Stimulated activated CD4-positive, alpha-beta T cell treated with anti-CD3 and anti-CD28 coated beads, Interleukin-4, amount 100 ng/mL, for 48 hours (primary cell): Measurements from ENCODE around the gene NUFIP2.
"Not testable (repeated sequence)": the region's sequence is repeated elsewhere in the genome, so short reads cannot be mapped to it uniquely, and the experiment has no call there.

Experiments used
- DNase-seq, 2 donors: peaks; one replicate each; pipeline ENCODE4 v3.0.0-alpha.2; 2020; ENCODE audit warnings: low read depth in 2 of 2

The NUFIP2 gene

GRCh38 chr17:29238133-29238850 is 55.7 kb downstream of the NUFIP2 start:
- no peak for DNase-seq

GRCh38 chr17:29237476-29238132 is 56.3 kb downstream of the NUFIP2 start:
- DNase-seq = no peak

DNA sequence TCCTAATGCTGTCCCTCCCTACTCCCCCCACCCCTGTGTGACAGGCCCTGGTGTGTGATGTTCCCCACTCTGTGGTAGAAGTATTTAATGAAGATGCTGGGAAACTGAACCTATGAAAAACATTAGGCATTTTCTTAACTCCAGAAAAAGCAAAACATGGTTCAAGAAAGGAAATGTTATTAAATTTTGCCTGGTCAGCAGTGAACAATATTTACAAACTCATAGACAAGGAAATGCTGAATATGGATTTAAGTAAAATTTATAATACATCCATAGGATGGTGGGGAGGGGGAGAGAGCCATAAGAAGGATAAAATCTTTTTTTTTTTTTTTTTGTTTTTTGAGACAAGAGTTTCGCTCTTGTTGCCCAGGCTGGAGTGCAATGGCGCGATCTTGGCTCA is 58.0 kb downstream of the NUFIP2 start:
- DNase-seq = no peak

DNA sequence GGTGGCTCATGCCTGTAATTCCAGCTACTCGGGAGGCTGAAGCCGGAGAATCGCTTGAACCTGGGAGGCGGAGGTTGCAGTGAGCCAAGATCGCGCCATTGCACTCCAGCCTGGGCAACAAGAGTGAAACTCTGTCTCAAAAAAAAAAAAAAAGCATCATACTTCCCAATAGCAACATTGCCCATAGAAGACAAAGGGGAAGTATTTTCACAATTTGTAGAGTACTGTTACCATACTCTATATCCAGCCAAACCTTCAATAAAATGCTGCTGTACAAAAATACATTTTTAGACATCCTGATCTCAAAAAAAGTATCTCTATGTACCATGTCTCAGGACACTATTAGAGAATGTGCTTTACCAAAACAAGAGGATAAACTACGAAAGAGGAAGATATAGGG is 59.0 kb downstream of the NUFIP2 start:
- DNase-seq = not testable (repeated sequence)

GRCh38 chr17:29233301-29233700 is 60.6 kb downstream of the NUFIP2 start:
- no peak for DNase-seq

DNA sequence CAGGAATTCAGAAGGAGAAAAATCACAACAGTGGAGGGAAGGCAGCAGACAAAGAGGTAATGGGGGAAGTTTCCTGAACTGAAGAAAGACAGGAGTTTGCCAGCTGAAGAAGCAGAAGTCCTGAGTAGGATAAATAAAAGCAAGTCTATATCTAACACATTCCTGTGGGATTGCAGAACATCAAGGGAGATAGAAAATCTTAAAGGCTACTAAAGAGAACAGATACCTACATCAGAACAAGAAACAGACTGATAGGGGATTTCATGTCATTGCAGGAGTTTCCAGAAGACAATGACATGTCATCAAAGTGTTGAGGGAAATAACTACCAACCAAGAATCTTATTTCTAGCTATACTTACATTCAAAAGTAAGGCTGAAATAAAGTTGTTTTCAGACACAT is 68.6 kb downstream of the NUFIP2 start:
- DNase-seq = no peak

GRCh38 chr17:29221338-29221737 is 72.6 kb downstream of the NUFIP2 start:
- not testable (repeated sequence) for DNase-seq

GRCh38 chr17:29219378-29220047 is 74.4 kb downstream of the NUFIP2 start:
- DNase-seq = peak; percentile 64 to 68

- DNase-seq = no peak
These were observed 77.1 kb downstream of the NUFIP2 start for GRCh38 chr17:29216856-29217255.

GRCh38 chr17:29216181-29216580 is 77.8 kb downstream of the NUFIP2 start:
- no peak for DNase-seq

DNA sequence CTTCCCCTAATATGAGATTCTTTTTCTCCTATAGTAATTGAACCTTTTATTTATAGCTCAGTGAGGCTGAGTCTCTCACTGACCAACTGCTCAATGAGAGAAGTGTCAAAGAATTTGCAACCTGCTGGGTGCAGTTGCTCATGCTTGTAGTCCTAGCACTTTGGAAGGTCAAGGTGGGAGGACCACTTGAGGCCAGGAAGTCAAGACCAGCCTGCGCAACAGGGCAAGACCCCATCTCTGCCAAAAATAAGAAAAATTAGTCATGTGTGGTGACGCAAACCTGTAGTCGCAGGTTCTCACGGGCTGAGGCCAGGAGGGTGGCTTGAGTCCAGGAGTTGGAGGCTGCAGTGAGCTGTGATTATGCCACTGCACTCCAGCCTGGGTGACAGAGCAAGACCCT is 78.2 kb downstream of the NUFIP2 start:
- no peak for DNase-seq

- no peak for DNase-seq
These were observed 78.8 kb downstream of the NUFIP2 start for GRCh38 chr17:29215174-29215573.

GRCh38 chr17:29214215-29215146 is 79.5 kb downstream of the NUFIP2 start:
- DNase-seq = no peak

DNA sequence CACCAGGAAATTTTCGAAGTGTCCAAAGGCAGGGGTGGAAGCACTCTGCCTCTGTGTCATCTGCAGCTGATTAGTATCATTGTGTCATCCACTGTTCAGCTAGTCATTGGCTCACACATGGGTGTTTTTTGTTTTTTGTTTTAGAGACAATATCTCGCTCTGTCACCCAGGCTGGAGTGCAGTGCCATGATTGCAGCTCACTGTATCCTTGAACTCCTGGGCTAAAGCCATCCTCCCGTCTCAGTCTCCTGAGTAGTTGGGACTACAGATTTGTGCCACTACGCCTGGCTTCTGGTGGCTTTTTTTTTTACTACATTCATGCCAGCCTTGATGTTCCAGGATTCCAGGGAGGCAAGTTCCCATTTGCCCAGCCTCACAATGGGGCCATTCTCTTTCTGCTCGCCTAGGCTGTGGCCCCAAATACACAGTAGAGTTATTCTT is 81.2 kb downstream of the NUFIP2 start:
- no peak for DNase-seq

DNA sequence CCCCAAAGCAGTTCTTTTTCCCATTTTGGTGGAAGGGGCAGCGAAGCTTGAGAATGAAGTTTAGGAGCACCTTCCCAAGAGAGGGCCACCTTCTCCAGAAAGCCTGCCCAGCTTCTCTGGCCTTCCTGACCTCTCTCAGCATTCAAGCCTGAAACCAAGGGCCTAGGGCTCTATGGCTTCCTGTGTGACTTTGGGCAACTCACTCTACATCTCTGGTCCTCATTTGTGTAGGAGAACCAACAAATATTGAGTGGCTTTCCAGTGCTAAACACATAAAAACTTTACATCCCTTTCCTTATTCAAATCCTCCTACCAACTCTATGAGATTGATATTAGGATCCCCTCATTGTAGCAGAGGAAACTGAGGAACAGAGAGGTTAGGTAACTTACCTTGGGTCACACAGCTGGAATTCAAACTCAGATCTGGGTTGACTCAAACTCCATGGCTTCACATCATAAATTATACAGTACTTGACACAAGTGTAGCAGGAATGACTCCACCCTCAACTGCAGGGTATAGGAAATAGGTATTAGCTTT is 81.8 kb downstream of the NUFIP2 start:
- no peak for DNase-seq

GRCh38 chr17:29210879-29211278 is 83.1 kb downstream of the NUFIP2 start:
- no peak for DNase-seq

GRCh38 chr17:29209073-29209472 is 84.9 kb downstream of the NUFIP2 start:
- DNase-seq = no peak

GRCh38 chr17:29207975-29208374 is 86.0 kb downstream of the NUFIP2 start:
- no peak for DNase-seq
